T-cell (primary cell): ENCODE measurements around the gene SALL4. TPM values are rescaled to one million over a fixed set of nuclear protein-coding genes. Genes with fewer than 3 reads are reported as not detected.
"Not testable (repeated sequence)": the region's sequence is repeated elsewhere in the genome, so short reads cannot be mapped to it uniquely, and the experiment has no call there.

ENCODE experiments used
- ATAC-seq, 4 experiments: fragments of 200-7000 bp in 3 of 4; fragments of 150-1000 bp in 1 of 4; cut with Tn5 transposase; replicated peaks in 1 of 4; 1 replicate in 3 of 4; 2 replicates in 1 of 4; pipeline ENCODE4 v1.10.0; 2021; ENCODE audit warnings: moderate library complexity in 3 of 4, mild to moderate bottlenecking in 2 of 4, moderate number of reproducible peaks in 1 of 4
- CTCF ChIA-PET, 2 donors: fragments of 300-600 bp; sonication (Branson Sonifier 250); formaldehyde crosslinking; loops; one replicate each; lab custom pipeline; 2022; ENCODE audit warnings: antibody characterized with exemption in 2 of 2; lab: Charles Lee
- POLR2A ChIA-PET, 2 donors: fragments of 300-600 bp; sonication (Branson Sonifier 250); formaldehyde crosslinking; loops; one replicate each; lab custom pipeline; 2022; ENCODE audit warnings: antibody characterized with exemption in 2 of 2; lab: Charles Lee
- DNase-seq, 35 experiments: peaks; one replicate each; pipeline versions ENCODE4 v3.0.0 to v3.0.0-alpha.2; 2013 to 2023
- H3K27ac ChIP-seq: one replicate; pipeline ENCODE4 v1.5.1; 2013; ENCODE audit warnings: low read length
- H3K27me3 ChIP-seq, 2 experiments: replicated peaks in 1 of 2; 1 replicate in 1 of 2; 2 replicates in 1 of 2; pipeline versions ENCODE4 v1.6.1 to v1.7.0; 2013; ENCODE audit warnings: low read length in 1 of 2, mixed read lengths in 1 of 2; ENCODE audit not compliant: control insufficient read depth in 2 of 2, insufficient read depth in 2 of 2; ENCODE audit errors: extremely low read depth in 1 of 2
- H3K36me3 ChIP-seq, 2 donors: 1 replicate in 1 of 2; 2 replicates in 1 of 2; pipeline versions ENCODE4 v1.6.1 to v1.7.0; 2013; ENCODE audit warnings: low read length in 1 of 2; ENCODE audit not compliant: control insufficient read depth in 2 of 2, insufficient read depth in 1 of 2; ENCODE audit errors: extremely low read depth in 1 of 2
- H3K4me1 ChIP-seq, 2 experiments: 1 replicate in 1 of 2; 2 replicates in 1 of 2; pipeline versions ENCODE4 v1.6.1 to v1.7.0; 2013; ENCODE audit warnings: low read length in 2 of 2, mixed read lengths in 1 of 2; ENCODE audit not compliant: insufficient read depth in 2 of 2, control insufficient read depth in 1 of 2; ENCODE audit errors: extremely low read depth in 1 of 2
- H3K4me3 ChIP-seq, 2 donors: 1 replicate in 1 of 2; 2 replicates in 1 of 2; pipeline versions ENCODE4 v1.5.1 to v1.7.0; 2013; ENCODE audit warnings: mild to moderate bottlenecking in 2 of 2, low read length in 1 of 2, moderate library complexity in 1 of 2; ENCODE audit not compliant: control insufficient read depth in 1 of 2; ENCODE audit errors: extremely low read depth in 1 of 2
- H3K9me3 ChIP-seq: 2 replicates; pipeline ENCODE4 v1.7.0; 2013
- H3K27ac Mint-ChIP-seq, 2 donors: one replicate each; pipeline ENCODE4 v1.8.0; 2020 to 2021; ENCODE audit warnings: mild to moderate bottlenecking in 2 of 2, mixed read lengths in 2 of 2
- H3K27me3 Mint-ChIP-seq, 2 donors: one replicate each; pipeline ENCODE4 v1.8.0; 2021 to 2022; ENCODE audit warnings: mixed read lengths in 2 of 2
- H3K36me3 Mint-ChIP-seq: one replicate; pipeline ENCODE4 v1.8.0; 2021; ENCODE audit warnings: mixed read lengths
- H3K4me1 Mint-ChIP-seq, 3 donors: one replicate each; pipeline ENCODE4 v1.8.0; 2020 to 2022; ENCODE audit warnings: mixed read lengths in 3 of 3, mild to moderate bottlenecking in 1 of 3
- H3K4me3 Mint-ChIP-seq, 3 donors: one replicate each; pipeline ENCODE4 v1.8.0; 2020 to 2022; ENCODE audit warnings: mild to moderate bottlenecking in 3 of 3, mixed read lengths in 3 of 3, moderate library complexity in 3 of 3
- H3K9me3 Mint-ChIP-seq, 3 donors: one replicate each; pipeline ENCODE4 v1.8.0; 2020 to 2022; ENCODE audit warnings: mixed read lengths in 3 of 3
- WGBS: methylation state at CpG from one replicate; pipeline ENCODE4 v1.1.5; 2013; ENCODE audit warnings: missing lambda C conversion rate; ENCODE audit not compliant: insufficient coverage; 5-methylcytosine and 5-hydroxymethylcytosine counted together
- total RNA-seq, 35 experiments: library from RNA in 6 of 35; stranded (reverse) in 6 of 35; fragments of 120-200 nt in 1 of 35; gene quantifications; one replicate each; pipeline versions ENCODE4 v1.2.1 to v1.2.4 and lab custom pipeline; 2013 to 2026

SALL4 gene
- total RNA-seq, 5 donors from 2014 or later (not counting 1 experiment from before 2014, with no cell fraction given) = 0.13 to 0.48 (median 0.37) TPM; not detected in 1

DNA sequence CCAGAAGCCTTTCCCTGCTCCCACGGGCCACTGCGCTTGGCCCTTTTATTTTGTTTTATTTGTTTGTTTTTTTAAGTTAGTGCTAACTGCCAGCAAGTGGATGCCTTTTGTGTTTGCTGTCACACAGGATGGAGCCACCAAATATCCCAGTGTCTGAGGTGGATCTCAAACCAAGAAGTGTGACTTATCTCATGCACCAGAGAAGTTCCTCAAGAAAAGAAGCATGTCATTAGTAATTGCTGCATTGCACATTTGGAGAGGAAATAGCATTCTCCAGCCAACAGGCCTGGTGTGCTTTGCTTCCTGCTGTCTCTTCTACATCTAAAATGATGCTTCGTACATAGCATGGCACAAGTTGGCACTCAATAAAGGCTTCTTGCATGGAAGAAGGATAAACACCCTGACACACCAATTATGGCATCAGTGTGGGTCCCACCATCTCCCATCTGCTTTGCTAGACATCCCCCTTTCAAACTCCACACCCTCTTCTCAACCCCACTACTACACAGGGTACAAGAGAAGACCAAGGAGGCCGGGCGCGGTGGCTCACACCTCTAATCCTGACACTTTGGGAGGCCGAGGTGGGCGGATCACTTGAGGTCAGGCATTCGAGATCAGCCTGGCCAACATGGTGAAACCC lies 32.2 kb downstream of the SALL4 start:
- Mint-ChIP-seq H3K36me3 (no peaks in the 10 kb centered on the region), H3K4me1 (peaks cover 7 to 15% (median 10%) of the 10 kb centered on the region in 3 donors), H3K4me3 (peak overlapping the region in 1 of 3 donors; percentile 77), H3K27ac (no peak overlapping the region), H3K9me3 (no peaks in the 10 kb centered on the region), H3K27me3 (peaks cover 21 to 50% of the 10 kb centered on the region in 2 donors)
- ATAC-seq = no peak
- ChIA-PET POLR2A (no interaction called here), CTCF (interaction anchor here in 1 of 2 donors (0.7 kb wide), 1 partner anchor 1649 kb away, joined by 3 read pairs; no protein-coding TSS in a partner anchor)
- no peak for DNase-seq
- Histone ChIP-seq H3K36me3 (no peaks in the 10 kb centered on the region), H3K4me3 (no peak overlapping the region), H3K9me3 (no peaks in the 10 kb centered on the region), H3K27ac (no peak overlapping the region), H3K4me1 (peaks cover 0 to 16% of the 10 kb centered on the region in 2 experiments), H3K27me3 (peaks cover 0 to 36% of the 10 kb centered on the region in 2 experiments)
- 84% methylated on average over 7 of the region's 9 CpGs for WGBS

DNA sequence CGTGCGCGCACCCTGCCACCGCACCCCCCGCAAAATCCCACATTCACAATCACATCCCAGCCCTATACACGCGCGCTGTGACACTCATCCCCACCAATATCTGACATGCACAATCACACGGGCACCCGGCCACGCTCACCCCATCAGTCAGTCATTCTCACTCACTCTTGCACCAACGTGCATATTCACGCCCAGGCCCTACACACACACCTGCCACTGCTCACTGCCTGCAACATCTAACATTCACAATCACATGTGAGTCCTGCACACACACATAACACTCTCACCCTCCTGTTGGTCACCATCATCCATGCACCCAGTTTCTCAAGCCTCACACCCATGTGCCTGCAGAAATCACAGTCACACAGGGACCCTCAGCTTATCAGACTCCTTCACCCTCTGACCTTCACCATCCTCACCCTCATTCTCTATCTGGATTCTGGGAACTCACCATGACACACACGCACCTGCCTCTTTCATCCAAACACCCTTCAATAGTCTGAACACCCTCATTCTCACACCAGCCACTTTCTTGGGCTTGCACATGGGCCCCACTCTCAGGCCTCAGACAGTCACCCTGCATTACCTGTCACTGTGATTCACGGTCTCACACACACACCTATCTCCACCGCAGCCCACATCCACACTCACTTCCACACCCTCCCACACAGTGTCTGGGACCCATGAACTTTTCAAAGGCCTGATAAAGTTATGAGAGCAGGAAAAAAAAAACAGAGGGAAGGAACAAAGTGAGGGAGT lies 33.4 kb downstream of the SALL4 start:
- ChIA-PET POLR2A (no interaction called here), CTCF (no interaction called here)
- Histone ChIP-seq H3K27ac (no peak overlapping the region), H3K4me1 (peaks cover 0 to 16% of the 10 kb centered on the region in 2 experiments), H3K4me3 (no peak overlapping the region), H3K9me3 (no peaks in the 10 kb centered on the region), H3K36me3 (no peaks in the 10 kb centered on the region), H3K27me3 (peaks cover 0 to 36% of the 10 kb centered on the region in 2 experiments)
- Mint-ChIP-seq H3K4me3 (peak overlapping the region; percentile 64 to 77 (median 69)), H3K27me3 (peaks cover 23 to 49% of the 10 kb centered on the region in 2 donors), H3K36me3 (no peaks in the 10 kb centered on the region), H3K9me3 (peaks cover 0 to 4% (median 0%) of the 10 kb centered on the region in 3 donors), H3K27ac (peak overlapping the region in 1 of 2 donors; percentile 40), H3K4me1 (peaks cover 7 to 15% (median 10%) of the 10 kb centered on the region in 3 donors)
- DNase-seq (no peak), ATAC-seq (no peak)
- WGBS = 44% methylated on average over 15 of the region's 16 CpGs

DNA sequence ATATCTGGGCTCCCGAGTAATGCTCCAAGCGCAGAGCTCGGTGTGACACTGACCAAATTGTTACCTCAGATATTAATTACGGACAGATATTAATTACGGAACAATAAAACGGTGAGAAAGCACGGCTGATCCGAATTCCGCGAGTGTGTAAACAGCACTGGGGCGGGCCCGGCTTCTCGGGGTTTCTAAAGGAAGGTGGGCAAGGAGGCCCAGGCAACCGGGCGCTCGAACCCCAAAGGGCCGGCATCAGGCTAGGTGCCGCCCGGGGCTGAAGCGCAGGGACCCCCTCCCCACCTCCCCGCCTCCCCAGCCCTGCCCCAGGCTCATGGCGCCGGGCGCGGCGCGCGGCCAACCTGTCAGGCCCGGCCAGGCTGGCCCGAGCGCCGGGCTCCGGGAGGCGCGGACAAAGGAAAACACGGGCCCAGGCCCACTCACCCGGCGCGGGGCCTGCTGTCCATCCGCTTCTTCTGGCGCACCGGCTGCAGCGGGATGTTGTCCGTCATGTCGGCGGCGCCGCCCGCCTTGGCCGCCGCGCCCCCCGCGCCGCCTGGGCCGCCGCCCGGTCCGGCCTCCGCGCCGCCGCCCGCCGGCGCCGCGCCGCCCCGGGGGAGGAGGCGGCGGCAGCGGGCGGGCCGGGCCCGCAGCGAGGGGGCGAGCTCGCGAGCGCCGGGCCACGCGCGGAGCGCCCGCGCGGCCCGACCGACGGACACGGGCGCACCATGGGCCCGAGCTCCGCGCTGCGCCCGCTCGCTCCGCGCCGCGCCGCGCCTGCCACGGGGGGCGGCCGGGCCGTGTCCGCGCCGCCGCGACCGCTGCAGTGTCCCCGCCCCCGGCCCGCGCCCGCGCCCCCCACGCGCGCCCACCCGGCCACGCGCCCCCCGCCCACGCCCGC lies 34.2 kb downstream of the SALL4 start, which contains the start of gene ATP9A:
ATP9A (minus strand) TSS at position 524 of the 892 bp plus-strand sequence; CDS start at position 503, 21 bp downstream.
- peak within 1 kb of the TSS; percentile 34 to 41 for H3K4me3 ChIP-seq
- WGBS = 1% methylated on average over 111 of the region's 131 CpGs
- DNase-seq (no peak), ATAC-seq (no peak)
- Mint-ChIP-seq H3K27ac (peak within 1 kb of the TSS in 1 of 2 donors; percentile 40), H3K9me3 (peaks cover 0 to 4% (median 0%) of the 10 kb centered on the region in 3 donors), H3K4me3 (peak within 1 kb of the TSS; percentile 64 to 77 (median 69)), H3K27me3 (peaks cover 23 to 49% of the 10 kb centered on the region in 2 donors), H3K36me3 (no peaks in the 10 kb centered on the region), H3K4me1 (peaks cover 7 to 15% (median 10%) of the 10 kb centered on the region in 3 donors)
- no peaks in the 10 kb centered on the region for H3K9me3 ChIP-seq
- POLR2A ChIA-PET = no interaction called here
- H3K27me3 ChIP-seq = peaks cover 0 to 35% of the 10 kb centered on the region in 2 experiments
- peaks cover 0 to 16% of the 10 kb centered on the region in 2 experiments for H3K4me1 ChIP-seq
- H3K27ac ChIP-seq = no peak within 1 kb of the TSS
- H3K36me3 ChIP-seq = no peaks in the 10 kb centered on the region
- CTCF ChIA-PET = no interaction called here

DNA sequence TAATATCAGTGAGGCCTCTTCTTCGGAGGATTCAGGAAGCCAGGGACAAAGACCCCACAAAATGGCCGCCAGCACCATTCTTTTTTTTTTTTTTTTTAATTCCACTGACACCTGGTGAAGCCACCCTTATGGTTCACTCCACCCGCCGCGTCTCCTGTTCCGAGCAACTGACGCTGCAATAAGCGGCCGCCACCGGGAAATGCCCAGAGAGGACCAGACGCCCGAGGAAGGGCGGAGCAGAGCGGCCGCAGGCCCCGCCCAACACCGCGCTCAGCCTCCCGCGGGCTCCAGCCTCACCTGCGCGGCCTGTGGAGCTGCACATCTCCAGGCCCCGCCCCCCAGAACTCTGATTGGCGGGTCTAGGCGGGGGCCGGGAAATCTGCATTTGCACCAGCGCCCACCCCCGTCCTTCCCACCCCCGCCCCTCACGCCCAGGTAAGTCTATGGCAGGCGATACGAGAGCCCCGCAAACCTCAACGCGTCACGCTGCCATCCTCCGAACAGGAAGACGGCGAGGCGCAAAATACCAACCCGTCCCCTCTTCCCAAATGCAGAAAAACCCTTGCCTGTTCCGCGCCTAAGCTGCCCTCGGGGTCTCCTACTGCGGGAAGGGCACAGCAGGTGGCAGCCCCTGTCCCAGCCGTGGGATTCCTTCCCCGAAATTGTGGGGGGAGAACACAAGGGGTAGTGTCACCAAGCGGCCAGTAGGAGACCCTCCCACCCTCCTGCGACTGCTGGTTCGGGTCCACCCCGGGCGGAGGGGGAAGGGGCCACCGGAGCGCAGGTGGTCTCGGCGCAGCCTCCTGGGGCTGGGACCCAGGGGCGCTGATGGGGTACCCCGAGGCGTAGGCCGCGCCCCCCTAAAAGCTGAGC lies 35.1 kb downstream of the SALL4 start:
- ATAC-seq (peak; percentile 34 to 84 (median 51)), DNase-seq (peak in 28 of 35 experiments; percentile 3 to 61 (median 16))
- H3K4me1 ChIP-seq = peaks cover 0 to 16% of the 10 kb centered on the region in 2 experiments
- peaks cover 0 to 28% of the 10 kb centered on the region in 2 experiments for H3K27me3 ChIP-seq
- H3K36me3 ChIP-seq = no peaks in the 10 kb centered on the region
- peak overlapping the region; percentile 34 to 41 for H3K4me3 ChIP-seq
- POLR2A ChIA-PET = no interaction called here
- H3K9me3 ChIP-seq = no peaks in the 10 kb centered on the region
- H3K4me3 Mint-ChIP-seq = peak overlapping the region; percentile 46 to 58 (median 57)
- WGBS = 1% methylated on average over 31 of the region's 61 CpGs
- no peak overlapping the region for H3K27ac ChIP-seq
- peaks cover 23 to 41% of the 10 kb centered on the region in 2 donors for H3K27me3 Mint-ChIP-seq
- H3K9me3 Mint-ChIP-seq = peaks cover 0 to 4% (median 0%) of the 10 kb centered on the region in 3 donors
- H3K36me3 Mint-ChIP-seq = no peaks in the 10 kb centered on the region
- H3K4me1 Mint-ChIP-seq = peaks cover 7 to 15% (median 10%) of the 10 kb centered on the region in 3 donors
- H3K27ac Mint-ChIP-seq = no peak overlapping the region
- CTCF ChIA-PET = no interaction called here

DNA sequence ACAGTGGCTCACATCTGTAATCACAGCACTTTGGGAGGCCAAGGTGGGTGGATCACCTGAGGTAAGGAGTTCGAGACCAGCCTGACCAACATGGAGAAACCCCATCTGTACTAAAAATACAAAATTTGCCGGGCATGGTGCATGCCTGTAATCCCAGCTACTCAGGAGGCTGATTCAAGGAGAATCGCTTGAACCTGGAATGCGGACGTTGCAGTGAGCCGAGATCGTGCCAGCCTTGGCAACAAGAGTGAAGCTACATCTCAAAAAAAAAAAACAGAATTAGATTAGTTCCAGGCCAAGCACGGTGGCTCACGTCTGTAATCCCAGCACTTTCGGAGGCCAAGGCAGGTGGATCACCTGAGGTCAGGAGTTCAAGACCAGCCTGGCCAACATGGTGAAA lies 36.9 kb downstream of the SALL4 start:
- WGBS = 90% methylated on average over 9 of the region's 10 CpGs
- Mint-ChIP-seq H3K4me1 (peaks cover 7 to 15% (median 10%) of the 10 kb centered on the region in 3 donors), H3K27me3 (peaks cover 23 to 40% of the 10 kb centered on the region in 2 donors)
- H3K36me3 Mint-ChIP-seq, H3K4me3 ChIP-seq, H3K27ac Mint-ChIP-seq, ATAC-seq, H3K27ac ChIP-seq, H3K36me3 ChIP-seq, CTCF ChIA-PET, H3K9me3 ChIP-seq, H3K9me3 Mint-ChIP-seq, DNase-seq, H3K4me3 Mint-ChIP-seq: not testable (repeated sequence)
- peaks cover 0 to 27% of the 10 kb centered on the region in 2 experiments for H3K27me3 ChIP-seq
- POLR2A ChIA-PET = interaction anchor here in 1 of 2 donors (0.6 kb wide), 1 partner anchor 856 kb away, joined by 5 read pairs; no protein-coding TSS in a partner anchor
- peaks cover 0 to 16% of the 10 kb centered on the region in 2 experiments for H3K4me1 ChIP-seq
